Thyroid gland (tissue), 4 donors: ENCODE data around the gene HNRNPAB. TPM values are rescaled to one million over a fixed set of nuclear protein-coding genes. Genes with fewer than 3 reads are reported as not detected.
"Not testable (repeated sequence)": the region's sequence is repeated elsewhere in the genome, so short reads cannot be mapped to it uniquely, and the experiment has no call there.

Source experiments
- DNase-seq, 2 donors: peaks; one replicate each; pipeline ENCODE4 v3.0.0-alpha.2; 2019
- H3K27ac ChIP-seq, 3 donors: fragments of 200-600 bp; sonication (generic); 1 replicate in 2 of 3; 2 replicates in 1 of 3; pipeline ENCODE4 v1.5.1; 2016 to 2019; ENCODE audit warnings: mild to moderate bottlenecking in 1 of 3, moderate library complexity in 1 of 3
- H3K27me3 ChIP-seq: fragments of 200-600 bp; sonication (generic); one replicate; pipeline ENCODE4 v1.5.1; 2019
- H3K36me3 ChIP-seq, 2 donors: fragments of 200-600 bp; sonication (generic); one replicate each; pipeline ENCODE4 v1.5.1; 2016 to 2019
- H3K4me1 ChIP-seq, 2 donors: fragments of 200-600 bp; sonication (generic); one replicate each; pipeline ENCODE4 v1.5.1; 2017 to 2019
- H3K4me3 ChIP-seq, 3 donors: fragments of 200-600 bp; sonication (generic); replicated peaks in 1 of 3; 1 replicate in 2 of 3; 2 replicates in 1 of 3; pipeline ENCODE4 v1.5.1; 2016; ENCODE audit warnings: mild to moderate bottlenecking in 1 of 3
- H3K9me3 ChIP-seq: fragments of 200-600 bp; sonication (generic); one replicate; pipeline ENCODE4 v1.5.1; 2017
- CTCF ChIP-seq, 6 experiments: fragments of 200-600 bp in 3 of 6; fragments of 450-650 bp in 3 of 6; sonication (generic) in 3 of 6; IDR thresholded peaks; one replicate each; pipeline ENCODE4 v1.5.1; 2016 to 2019; ENCODE audit warnings: antibody characterized with exemption in 6 of 6, mild to moderate bottlenecking in 2 of 6, inconsistent platforms in 1 of 6, moderate library complexity in 1 of 6
- POLR2A ChIP-seq, 2 donors: fragments of 450-650 bp; IDR thresholded peaks; one replicate each; pipeline ENCODE4 v1.6.1; 2017; ENCODE audit warnings: antibody characterized with exemption in 2 of 2, mild to moderate bottlenecking in 2 of 2, moderate library complexity in 1 of 2
- WGBS, 2 donors: methylation state at CpG; one replicate each; pipeline ENCODE4 v1.1.5; 2017; 5-methylcytosine and 5-hydroxymethylcytosine counted together
- intact Hi-C: fragments of 100-400 bp; cut with DNase I; formaldehyde crosslinking; loops from one replicate; pipeline ENCODE4 v1.15.1; 2023
- total RNA-seq, 4 donors: library from RNA; depleted of rRNA; stranded (reverse); fragments of >200 nt; gene quantifications; one replicate each; pipeline ENCODE4 v1.2.3, GENCODE V29; 2016

The HNRNPAB gene
- total RNA-seq, 4 donors from 2014 or later: 65.0 to 111 (median 90.4) TPM

DNA sequence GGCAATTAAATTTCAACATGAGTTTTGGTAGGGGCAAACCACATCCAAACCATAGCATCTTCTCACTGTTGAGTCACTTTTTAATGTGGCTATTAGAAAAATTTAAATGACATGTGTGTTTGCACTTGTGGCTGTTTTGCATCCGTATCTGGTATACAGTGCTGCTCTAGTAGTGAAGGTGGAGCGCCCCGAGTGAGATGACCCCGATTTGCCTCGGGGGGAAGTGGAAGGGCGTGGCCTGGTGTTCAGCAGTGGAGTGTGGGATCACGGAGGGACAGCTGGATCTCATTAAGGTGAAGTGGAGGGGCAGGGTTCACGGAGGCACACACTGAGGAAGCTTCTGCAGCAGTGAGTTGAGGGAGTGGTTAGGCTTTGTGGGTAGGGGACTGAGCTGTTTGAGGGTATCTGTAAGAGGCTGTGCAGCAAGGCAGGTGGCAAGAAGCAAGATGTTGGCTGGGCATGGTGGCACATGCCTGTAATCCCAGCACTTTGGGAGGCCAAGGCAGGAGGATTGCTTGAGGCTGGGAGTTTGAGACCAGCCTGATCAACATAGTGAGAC, 11.0 kb upstream of the HNRNPAB start:
- H3K27ac ChIP-seq: no peak overlapping the region
- no peaks in the 10 kb centered on the region for H3K36me3 ChIP-seq
- no peaks in the 10 kb centered on the region for H3K4me1 ChIP-seq
- no peak for DNase-seq
- H3K27me3 ChIP-seq: no peaks in the 10 kb centered on the region
- 79 to 84% methylated on average over 8 of the region's 8 CpGs for WGBS, 2 donors
- intact Hi-C loops: no loop called here
- TF ChIP-seq POLR2A (IDR thresholded peaks at IDR 0.05) (no peak), CTCF (IDR thresholded peaks at IDR 0.05) (no peak)
- no peaks in the 10 kb centered on the region for H3K9me3 ChIP-seq
- no peak overlapping the region for H3K4me3 ChIP-seq

DNA sequence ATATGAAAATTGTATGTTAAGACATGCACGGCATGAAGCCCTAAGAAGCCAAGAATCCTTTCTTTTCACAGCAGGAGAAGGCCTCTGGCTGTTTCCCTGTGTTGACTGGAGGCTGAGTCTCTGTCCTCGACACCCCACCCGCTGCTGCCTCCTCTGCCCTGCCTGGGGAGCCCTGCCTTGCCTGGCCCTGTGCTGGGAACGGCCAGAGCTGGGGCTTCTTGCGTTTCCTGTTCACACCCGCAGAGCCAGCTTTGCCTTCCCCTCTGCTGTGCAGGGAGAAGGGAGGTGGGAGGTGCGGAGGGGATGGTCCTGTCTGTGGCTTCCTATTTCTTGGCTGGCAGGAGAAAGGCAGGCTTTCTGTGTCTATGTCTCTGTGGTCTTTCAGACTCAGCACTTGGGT, 10.3 kb upstream of the HNRNPAB start:
- no peak for DNase-seq
- H3K9me3 ChIP-seq: no peaks in the 10 kb centered on the region
- no peak overlapping the region for H3K27ac ChIP-seq
- H3K4me3 ChIP-seq: no peak overlapping the region
- H3K27me3 ChIP-seq: no peaks in the 10 kb centered on the region
- TF ChIP-seq POLR2A (IDR thresholded peaks at IDR 0.05) (no peak), CTCF (IDR thresholded peaks at IDR 0.05) (no peak)
- no peaks in the 10 kb centered on the region for H3K36me3 ChIP-seq
- intact Hi-C loops: no loop called here
- no peaks in the 10 kb centered on the region for H3K4me1 ChIP-seq
- WGBS, 2 donors: 37 to 48% methylated on average over 7 of the region's 7 CpGs

- Histone ChIP-seq H3K36me3 (no peaks in the 10 kb centered on the region), H3K27ac (no peak overlapping the region), H3K4me1 (no peaks in the 10 kb centered on the region), H3K27me3 (no peaks in the 10 kb centered on the region), H3K9me3 (no peaks in the 10 kb centered on the region), H3K4me3 (no peak overlapping the region)
- 69 to 79% methylated on average over 7 of the region's 7 CpGs for WGBS, 2 donors
- TF ChIP-seq CTCF (IDR thresholded peaks at IDR 0.05): no peak
- no peak for TF ChIP-seq POLR2A (IDR thresholded peaks at IDR 0.05)
- no peak for DNase-seq
- intact Hi-C loops: no loop called here
Measured at GRCh38 chr5:178196281-178196812, 8.0 kb upstream of the HNRNPAB start.

DNA sequence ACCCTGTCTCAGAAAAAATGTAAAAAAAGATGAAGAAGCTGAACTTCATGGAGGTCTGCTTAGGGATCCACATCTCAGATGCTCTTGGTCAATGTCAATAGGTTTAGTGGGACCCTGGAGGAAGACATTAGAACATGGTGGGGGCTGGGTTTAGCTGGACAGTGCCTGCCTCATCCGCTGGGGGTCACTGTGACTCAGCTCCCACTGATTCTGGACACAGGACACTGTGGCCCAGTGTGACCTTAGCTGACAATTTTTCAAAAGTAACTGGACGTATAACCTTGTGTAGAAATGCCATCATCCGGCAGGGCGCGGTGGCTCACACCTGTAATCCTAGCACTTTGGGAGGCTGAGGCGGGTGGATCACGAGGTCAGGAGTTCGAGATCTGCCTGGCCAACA, 7.3 kb upstream of the HNRNPAB start:
- Histone ChIP-seq H3K36me3 (no peaks in the 10 kb centered on the region), H3K27me3 (no peaks in the 10 kb centered on the region), H3K4me1 (no peaks in the 10 kb centered on the region), H3K9me3 (no peaks in the 10 kb centered on the region), H3K27ac (no peak overlapping the region), H3K4me3 (no peak overlapping the region)
- 84 to 92% methylated on average over 7 to 8 of the region's 8 CpGs for WGBS, 2 donors
- no peak for TF ChIP-seq POLR2A (IDR thresholded peaks at IDR 0.05)
- TF ChIP-seq CTCF (IDR thresholded peaks at IDR 0.05): peak in 3 of 6 experiments; percentile 18 to 42 (median 30)
- intact Hi-C loops: no loop called here
- DNase-seq: peak in 1 of 2 donors; percentile 13

- H3K4me1 ChIP-seq, H3K27ac ChIP-seq, H3K27me3 ChIP-seq, DNase-seq, H3K36me3 ChIP-seq, H3K4me3 ChIP-seq, intact Hi-C loops, H3K9me3 ChIP-seq: not testable (repeated sequence)
- 74 to 84% methylated on average over 10 to 11 of the region's 11 CpGs for WGBS, 2 donors
Measured at GRCh38 chr5:178198151-178198550, 6.2 kb upstream of the HNRNPAB start.
